Caco-2 (cell line): ENCODE measurements around the gene TNRC6C. TPM values are rescaled to one million over a fixed set of nuclear protein-coding genes. Genes with fewer than 3 reads are reported as not detected.

Experiments used
- BruUV-seq: library from RNA; stranded (reverse); fragments of 400-500 nt; replicated peaks from 2 replicates; lab custom pipeline; 2021; lab: Mats Ljungman, UMichigan
- CTCF ChIA-PET: fragments of 300-600 bp; sonication (Branson Sonifier 250); formaldehyde crosslinking; loops from one replicate; lab custom pipeline; 2022; ENCODE audit warnings: antibody characterized with exemption; lab: Charles Lee
- POLR2A ChIA-PET: fragments of 300-600 bp; sonication (Branson Sonifier 250); formaldehyde crosslinking; loops from one replicate; lab custom pipeline; 2022; ENCODE audit warnings: antibody characterized with exemption; lab: Charles Lee
- DNase-seq, 2 experiments: peaks; one replicate each; pipeline versions ENCODE4 v3.0.0 to v3.0.0-alpha.2; 2020 to 2022
- H3K27me3 ChIP-seq: replicated peaks from 2 replicates; pipeline ENCODE4 v1.6.0; 2011; ENCODE audit warnings: low read length; ENCODE audit not compliant: control insufficient read depth, insufficient read depth
- H3K36me3 ChIP-seq: 2 replicates; pipeline ENCODE4 v1.5.1; 2011; ENCODE audit warnings: low read length; ENCODE audit not compliant: control insufficient read depth, insufficient read depth
- H3K4me1 ChIP-seq: fragments of 250-450 bp; sonication (Bioruptor Pico); 2 replicates; pipeline ENCODE4 v1.5.1; 2020; ENCODE audit warnings: mild to moderate bottlenecking
- H3K4me3 ChIP-seq: 2 replicates; pipeline ENCODE4 v1.5.1; 2011; ENCODE audit warnings: low read depth, mild to moderate bottlenecking, control low read depth, low read length
- H3K9me3 ChIP-seq: fragments of 250-450 bp; sonication (Bioruptor Pico); 2 replicates; pipeline ENCODE4 v1.5.1; 2020; ENCODE audit warnings: mild to moderate bottlenecking, moderate library complexity
- H3K27ac Mint-ChIP-seq: one replicate; pipeline ENCODE4 v1.8.0; 2022; ENCODE audit warnings: mixed read lengths; ENCODE audit not compliant: unreplicated experiment
- H3K27me3 Mint-ChIP-seq: one replicate; pipeline ENCODE4 v1.8.0; 2022; ENCODE audit warnings: mixed read lengths; ENCODE audit not compliant: insufficient read depth, unreplicated experiment
- H3K36me3 Mint-ChIP-seq: one replicate; pipeline ENCODE4 v1.8.0; 2022; ENCODE audit warnings: mild to moderate bottlenecking, mixed read lengths; ENCODE audit not compliant: insufficient read depth, unreplicated experiment
- H3K4me1 Mint-ChIP-seq: one replicate; pipeline ENCODE4 v1.8.0; 2022; ENCODE audit warnings: low read depth, mixed read lengths; ENCODE audit not compliant: unreplicated experiment
- H3K4me3 Mint-ChIP-seq: one replicate; pipeline ENCODE4 v1.8.0; 2022; ENCODE audit warnings: mild to moderate bottlenecking, moderate library complexity, mixed read lengths; ENCODE audit not compliant: unreplicated experiment
- H3K9me3 Mint-ChIP-seq: one replicate; pipeline ENCODE4 v1.8.0; 2022; ENCODE audit warnings: mixed read lengths; ENCODE audit not compliant: unreplicated experiment
- CTCF ChIP-seq, 2 experiments: fragments of 200-600 bp in 1 of 2; IDR thresholded peaks; 1 replicate in 1 of 2; 2 replicates in 1 of 2; pipeline versions ENCODE4 v1.5.1 to v1.8.0; 2011 to 2022; ENCODE audit warnings: antibody characterized with exemption in 1 of 2, control low read depth in 1 of 2, inconsistent platforms in 1 of 2, low read depth in 1 of 2, low read length in 1 of 2, mild to moderate bottlenecking in 1 of 2, moderate library complexity in 1 of 2; ENCODE audit not compliant: insufficient read depth in 1 of 2, severe bottlenecking in 1 of 2, unreplicated experiment in 1 of 2
- intact Hi-C: fragments of 100-400 bp; cut with micrococcal nuclease; formaldehyde crosslinking; loops from one replicate; pipeline ENCODE4 v1.10.0; 2022; ENCODE audit not compliant: unreplicated experiment
- total RNA-seq: library from RNA; stranded (reverse); gene quantifications from 2 replicates; pipeline ENCODE4 v1.2.3, GENCODE V29; 2022

Gene TNRC6C
- total RNA-seq, 1 experiment from 2014 or later: 17.9 TPM

GRCh38 chr17:78117027-78117981, 158.8 kb downstream of the TNRC6C start:
- no peaks in the 10 kb centered on the region for H3K27me3 Mint-ChIP-seq
- Histone ChIP-seq H3K4me1 (peaks cover 4% of the 10 kb centered on the region; the same call in 1 of the 2 replicates), H3K36me3 (peaks cover 1% of the 10 kb centered on the region), H3K9me3 (no peaks in the 10 kb centered on the region), H3K27me3 (no peaks in the 10 kb centered on the region), H3K4me3 (no peak overlapping the region)
- peaks cover 19% of the 10 kb centered on the region for H3K36me3 Mint-ChIP-seq
- TF ChIP-seq CTCF (IDR thresholded peaks at IDR 0.05; ENCODE audit: insufficient read depth in 1 of 2, low read depth in 1 of 2, low read length in 1 of 2, severe bottlenecking in 1 of 2, unreplicated experiment in 1 of 2): peak; percentile 50 to 60
- peak in 1 of 2 experiments; percentile 57 for DNase-seq
- intact Hi-C loops: no loop called here
- no peak overlapping the region for H3K27ac Mint-ChIP-seq
- POLR2A ChIA-PET: no interaction called here
- no TSS peak for BruUV-seq
- CTCF ChIA-PET: no interaction called here
- no peaks in the 10 kb centered on the region for H3K9me3 Mint-ChIP-seq
- H3K4me3 Mint-ChIP-seq: no peak overlapping the region
- H3K4me1 Mint-ChIP-seq: peaks cover 5% of the 10 kb centered on the region

DNA sequence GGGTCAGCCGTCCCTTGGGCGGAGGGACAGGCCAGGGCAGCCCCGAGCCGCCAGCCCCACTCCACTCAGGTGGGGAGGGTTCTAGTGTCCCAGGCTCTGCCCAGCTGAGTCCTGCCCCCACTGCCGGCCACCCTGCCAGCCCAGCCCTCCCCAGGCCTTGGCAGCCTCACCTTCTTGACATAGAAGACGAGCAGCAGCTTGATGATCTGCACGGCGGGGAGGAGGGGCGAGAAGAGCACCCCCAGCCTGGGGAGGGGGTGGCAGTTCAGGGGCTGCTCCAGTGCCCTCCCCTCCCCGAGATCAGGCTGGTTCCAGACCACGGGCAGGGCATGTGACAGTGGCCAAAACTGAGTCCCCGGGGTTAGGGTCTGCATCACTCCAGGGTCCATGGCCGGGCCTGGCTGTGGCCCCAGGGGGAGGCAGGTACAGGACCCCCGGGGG, 160.3 kb downstream of the TNRC6C start:
- no peak for DNase-seq
- no TSS peak for BruUV-seq
- ChIA-PET POLR2A (no interaction called here), CTCF (no interaction called here)
- no peak overlapping the region for H3K4me3 ChIP-seq
- Mint-ChIP-seq H3K27ac (no peak overlapping the region), H3K4me1 (no peaks in the 10 kb centered on the region), H3K36me3 (peaks cover 19% of the 10 kb centered on the region), H3K9me3 (no peaks in the 10 kb centered on the region), H3K4me3 (no peak overlapping the region), H3K27me3 (no peaks in the 10 kb centered on the region)
- intact Hi-C loops: no loop called here
- no peak for TF ChIP-seq CTCF (IDR thresholded peaks at IDR 0.05; ENCODE audit: insufficient read depth in 1 of 2, low read depth in 1 of 2, low read length in 1 of 2, severe bottlenecking in 1 of 2, unreplicated experiment in 1 of 2)
- no peaks in the 10 kb centered on the region for H3K27me3 ChIP-seq
- H3K9me3 ChIP-seq: no peaks in the 10 kb centered on the region
- H3K36me3 ChIP-seq: peaks cover 2% of the 10 kb centered on the region; the same call in 1 of the 2 replicates
- no peaks in the 10 kb centered on the region for H3K4me1 ChIP-seq

GRCh38 chr17:78120537-78120936, 162.0 kb downstream of the TNRC6C start:
- no peak for DNase-seq
- no peak overlapping the region for H3K27ac Mint-ChIP-seq
- CTCF ChIA-PET: no interaction called here
- H3K9me3 Mint-ChIP-seq: no peaks in the 10 kb centered on the region
- H3K36me3 ChIP-seq: peaks cover 3% of the 10 kb centered on the region; the same call in 1 of the 2 replicates
- no peaks in the 10 kb centered on the region for H3K9me3 ChIP-seq
- TF ChIP-seq CTCF (IDR thresholded peaks at IDR 0.05; ENCODE audit: insufficient read depth in 1 of 2, low read depth in 1 of 2, low read length in 1 of 2, severe bottlenecking in 1 of 2, unreplicated experiment in 1 of 2): no peak
- no peak overlapping the region for H3K4me3 Mint-ChIP-seq
- peaks cover 22% of the 10 kb centered on the region for H3K36me3 Mint-ChIP-seq
- intact Hi-C loops: no loop called here
- POLR2A ChIA-PET: interaction anchor here (0.6 kb wide), 1 partner anchor 20 kb away, joined by 4 read pairs; no protein-coding TSS in a partner anchor
- H3K4me1 ChIP-seq: no peaks in the 10 kb centered on the region
- no peaks in the 10 kb centered on the region for H3K27me3 ChIP-seq
- no peak overlapping the region for H3K4me3 ChIP-seq
- H3K4me1 Mint-ChIP-seq: no peaks in the 10 kb centered on the region
- no TSS peak for BruUV-seq
- no peaks in the 10 kb centered on the region for H3K27me3 Mint-ChIP-seq
